Mucosa of stomach (tissue), 1 donor: ENCODE data around the gene IFITM2.
"Not testable (repeated sequence)": the region's sequence is repeated elsewhere in the genome, so short reads cannot be mapped to it uniquely, and the experiment has no call there.

Source experiments
- H3K27me3 ChIP-seq: one replicate; pipeline ENCODE4 v1.7.0; 2013; ENCODE audit warnings: mild to moderate bottlenecking, low read length; ENCODE audit not compliant: control insufficient read depth, insufficient read depth
- H3K36me3 ChIP-seq: one replicate; pipeline ENCODE4 v1.7.0; 2013; ENCODE audit warnings: low read length; ENCODE audit not compliant: control insufficient read depth, insufficient read depth
- H3K4me1 ChIP-seq: one replicate; pipeline ENCODE4 v1.7.0; 2013; ENCODE audit warnings: mild to moderate bottlenecking, low read length; ENCODE audit not compliant: control insufficient read depth, insufficient read depth
- H3K4me3 ChIP-seq: one replicate; pipeline ENCODE4 v1.7.0; 2013; ENCODE audit warnings: low read length
- H3K9ac ChIP-seq: one replicate; pipeline ENCODE4 v1.7.0; 2013; ENCODE audit warnings: mild to moderate bottlenecking, low read length, moderate library complexity
- H3K9me3 ChIP-seq: one replicate; pipeline ENCODE4 v1.7.0; 2013; ENCODE audit warnings: mild to moderate bottlenecking, low read length, moderate library complexity; ENCODE audit not compliant: control insufficient read depth
- donor health status: Pancreatic carcinoma.

Gene IFITM2

GRCh38 chr11:284105-285020 is 23.3 kb upstream of the IFITM2 start:
- H3K27me3 ChIP-seq, result peaks cover 78% of the 10 kb centered on the region
- H3K4me1 ChIP-seq, result peaks cover 23% of the 10 kb centered on the region
- H3K9ac ChIP-seq, result no peak overlapping the region
- no peaks in the 10 kb centered on the region for H3K36me3 ChIP-seq
- H3K4me3 ChIP-seq, result no peak overlapping the region
- H3K9me3 ChIP-seq, result no peaks in the 10 kb centered on the region

DNA sequence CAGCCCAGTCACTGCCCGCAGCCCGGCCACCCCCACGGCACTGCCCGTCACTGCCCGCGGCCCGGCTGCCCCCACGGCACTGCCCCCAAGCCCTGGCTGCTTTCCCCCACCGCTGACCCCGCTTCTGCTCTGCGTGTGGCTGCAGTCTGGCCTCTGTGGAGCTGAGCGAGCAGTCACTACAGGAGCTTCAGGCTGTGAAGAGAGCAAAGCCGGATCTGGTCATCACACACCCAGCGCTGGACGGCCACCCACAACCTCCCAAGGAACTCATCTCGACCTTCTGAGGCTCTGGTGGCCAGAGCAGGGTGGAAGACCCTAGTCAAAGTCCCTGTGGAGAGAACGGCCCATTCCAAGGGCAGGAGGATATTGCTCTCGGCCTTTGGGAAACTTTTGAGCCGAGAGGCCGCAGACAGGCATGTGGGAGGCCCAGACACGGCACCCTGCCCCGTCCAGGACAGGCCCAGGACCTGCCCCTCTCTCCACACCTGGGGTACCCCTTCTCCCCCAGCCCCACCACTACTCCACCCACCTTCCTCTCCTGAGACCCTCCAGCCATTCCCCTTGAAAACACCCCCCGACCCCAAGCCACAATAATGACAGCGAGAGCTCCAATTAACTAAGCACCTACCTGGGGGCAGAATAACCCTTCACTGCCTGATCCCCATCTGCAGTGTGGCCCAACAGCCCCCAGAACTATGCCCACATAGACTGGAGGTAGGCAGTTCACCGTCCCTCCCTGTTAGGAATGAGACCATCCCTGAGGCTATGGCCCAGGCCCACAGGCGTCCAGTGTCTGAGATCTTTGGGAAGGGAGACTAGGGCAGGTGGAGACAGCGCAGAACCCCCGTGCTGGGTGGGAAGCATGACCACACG is 22.4 kb upstream of the IFITM2 start:
- Histone ChIP-seq H3K4me3 (no peak overlapping the region), H3K9ac (no peak overlapping the region), H3K9me3 (no peaks in the 10 kb centered on the region), H3K4me1 (peaks cover 21% of the 10 kb centered on the region), H3K36me3 (no peaks in the 10 kb centered on the region), H3K27me3 (peaks cover 69% of the 10 kb centered on the region)

DNA sequence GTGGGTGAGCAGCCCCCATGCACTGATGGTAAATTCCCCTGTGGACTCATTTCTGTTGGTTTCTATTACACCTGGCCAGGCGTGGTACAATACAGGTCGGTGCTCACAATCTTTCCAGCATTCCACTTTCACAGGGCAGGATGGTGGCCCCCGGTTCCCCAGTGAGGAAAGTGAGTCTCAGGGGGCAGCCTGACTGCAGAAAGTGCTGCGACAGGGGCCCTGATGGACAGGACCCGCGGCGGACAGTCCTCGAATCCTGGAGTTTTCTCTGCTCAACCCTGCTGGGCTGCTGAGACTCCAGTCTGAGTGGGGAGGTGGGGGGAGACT is 21.8 kb upstream of the IFITM2 start:
- H3K27me3 ChIP-seq, result peaks cover 63% of the 10 kb centered on the region
- H3K9me3 ChIP-seq, result no peaks in the 10 kb centered on the region
- H3K4me1 ChIP-seq, result peaks cover 15% of the 10 kb centered on the region
- no peaks in the 10 kb centered on the region for H3K36me3 ChIP-seq
- H3K4me3 ChIP-seq, result no peak overlapping the region
- H3K9ac ChIP-seq, result no peak overlapping the region

DNA sequence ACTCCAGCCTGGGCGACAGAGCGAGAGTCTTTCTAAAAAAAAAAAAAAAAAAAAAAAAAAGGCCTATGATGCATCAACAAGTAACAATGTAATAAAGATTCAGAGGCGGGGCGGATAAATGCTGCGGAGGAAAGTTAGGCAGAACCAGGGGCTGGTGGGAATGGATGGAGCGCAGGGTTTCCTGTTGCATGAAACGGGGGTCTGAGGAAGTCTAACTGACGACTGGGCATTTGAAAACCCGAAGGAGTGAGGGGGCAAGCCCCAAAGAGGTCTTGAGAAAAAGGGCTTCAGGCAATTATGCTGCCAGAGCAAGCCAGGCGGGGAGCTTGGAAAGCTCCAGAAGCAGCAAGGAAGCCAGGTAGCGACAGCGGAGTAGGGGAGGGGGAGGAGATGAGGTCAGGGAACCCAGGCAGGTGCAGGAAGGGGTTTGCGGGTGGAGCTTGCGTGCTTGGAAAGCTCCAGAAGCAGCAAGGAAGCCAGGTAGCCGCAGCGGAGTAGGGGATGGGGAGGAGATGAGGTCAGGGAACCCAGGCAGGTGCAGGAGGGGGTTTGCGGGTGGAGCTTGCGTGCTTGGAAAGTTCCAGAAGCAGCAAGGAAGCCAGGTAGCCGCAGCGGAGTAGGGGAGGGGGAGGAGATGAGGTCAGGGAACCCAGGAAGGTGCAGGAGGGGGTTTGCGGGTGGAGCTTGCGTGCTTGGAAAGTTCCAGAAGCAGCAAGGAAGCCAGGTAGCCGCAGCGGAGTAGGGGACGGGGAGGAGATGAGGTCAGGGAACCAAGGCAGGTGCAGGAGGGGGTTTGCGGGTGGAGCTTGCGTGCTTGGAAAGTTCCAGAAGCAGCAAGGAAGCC is 20.4 kb upstream of the IFITM2 start:
- H3K4me3 ChIP-seq, H3K9me3 ChIP-seq, H3K9ac ChIP-seq, H3K36me3 ChIP-seq: not testable (repeated sequence)
- Histone ChIP-seq H3K4me1 (peaks cover 12% of the 10 kb centered on the region), H3K27me3 (peaks cover 49% of the 10 kb centered on the region)

DNA sequence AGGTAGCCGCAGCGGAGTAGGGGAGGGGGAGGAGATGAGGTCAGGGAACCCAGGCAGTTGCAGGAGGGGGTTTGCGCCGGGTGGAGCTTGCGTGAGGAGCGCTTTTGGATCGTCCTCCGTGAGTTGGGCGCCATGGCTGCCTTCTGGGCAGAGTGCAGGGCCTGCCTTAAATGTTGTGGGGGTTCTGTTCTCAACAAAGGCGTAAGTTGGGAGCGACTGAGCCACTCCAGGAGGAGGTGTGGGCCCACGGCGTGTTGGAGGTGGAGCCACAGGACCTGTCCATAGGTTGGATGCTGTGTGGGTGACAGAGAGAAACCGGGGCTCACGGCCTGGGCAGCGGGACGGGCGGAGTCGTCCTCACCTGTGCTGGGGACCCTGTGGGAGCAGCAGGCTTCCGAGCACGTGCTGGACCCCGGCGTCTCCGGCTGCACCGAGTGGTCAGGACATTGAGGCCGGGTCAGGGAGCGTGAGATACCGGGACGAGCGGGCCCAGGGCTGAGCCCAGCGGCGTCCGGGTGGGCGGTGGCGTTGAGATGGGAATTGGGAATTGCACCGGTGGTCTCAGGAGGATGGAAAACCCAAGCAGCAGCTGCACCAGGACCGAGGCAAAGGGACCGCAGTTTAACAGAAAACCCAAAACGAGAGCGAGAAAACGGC is 19.7 kb upstream of the IFITM2 start:
- Histone ChIP-seq H3K9me3 (no peaks in the 10 kb centered on the region), H3K4me1 (peaks cover 12% of the 10 kb centered on the region), H3K27me3 (peaks cover 42% of the 10 kb centered on the region), H3K36me3 (no peaks in the 10 kb centered on the region), H3K4me3 (peak overlapping the region; percentile 25), H3K9ac (peak overlapping the region; percentile 43)

- Histone ChIP-seq H3K4me1 (peaks cover 12% of the 10 kb centered on the region), H3K9ac (peak within 1 kb of the TSS; percentile 43), H3K27me3 (peaks cover 40% of the 10 kb centered on the region), H3K9me3 (no peaks in the 10 kb centered on the region), H3K36me3 (no peaks in the 10 kb centered on the region), H3K4me3 (peak within 1 kb of the TSS; percentile 25)
Observed at GRCh38 chr11:288478-289397, 18.9 kb upstream of the IFITM2 start, which contains the start of gene PGGHG. TSS of gene PGGHG (plus strand) at chr11:289126. CDS start at chr11:289817, 691 bp downstream.

DNA sequence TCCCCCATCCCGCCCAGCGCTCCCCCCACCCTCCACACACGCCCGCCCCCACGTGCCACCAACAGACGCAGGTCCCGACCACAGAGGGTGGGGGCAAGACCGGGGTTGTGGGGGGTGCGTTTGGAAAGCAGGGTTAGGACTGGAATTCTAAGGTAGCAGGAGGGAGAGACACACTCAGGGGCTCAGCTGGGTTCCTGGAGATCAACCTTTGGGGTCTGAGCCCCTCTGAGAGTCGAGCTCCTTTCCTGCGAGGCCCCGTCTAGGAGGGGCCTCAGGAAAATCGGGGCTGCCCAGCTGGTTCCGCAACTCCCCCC is 18.3 kb upstream of the IFITM2 start:
- Histone ChIP-seq H3K9ac (peak overlapping the region; percentile 28), H3K9me3 (no peaks in the 10 kb centered on the region), H3K27me3 (peaks cover 34% of the 10 kb centered on the region), H3K4me1 (peaks cover 12% of the 10 kb centered on the region), H3K36me3 (no peaks in the 10 kb centered on the region), H3K4me3 (no peak overlapping the region)

DNA sequence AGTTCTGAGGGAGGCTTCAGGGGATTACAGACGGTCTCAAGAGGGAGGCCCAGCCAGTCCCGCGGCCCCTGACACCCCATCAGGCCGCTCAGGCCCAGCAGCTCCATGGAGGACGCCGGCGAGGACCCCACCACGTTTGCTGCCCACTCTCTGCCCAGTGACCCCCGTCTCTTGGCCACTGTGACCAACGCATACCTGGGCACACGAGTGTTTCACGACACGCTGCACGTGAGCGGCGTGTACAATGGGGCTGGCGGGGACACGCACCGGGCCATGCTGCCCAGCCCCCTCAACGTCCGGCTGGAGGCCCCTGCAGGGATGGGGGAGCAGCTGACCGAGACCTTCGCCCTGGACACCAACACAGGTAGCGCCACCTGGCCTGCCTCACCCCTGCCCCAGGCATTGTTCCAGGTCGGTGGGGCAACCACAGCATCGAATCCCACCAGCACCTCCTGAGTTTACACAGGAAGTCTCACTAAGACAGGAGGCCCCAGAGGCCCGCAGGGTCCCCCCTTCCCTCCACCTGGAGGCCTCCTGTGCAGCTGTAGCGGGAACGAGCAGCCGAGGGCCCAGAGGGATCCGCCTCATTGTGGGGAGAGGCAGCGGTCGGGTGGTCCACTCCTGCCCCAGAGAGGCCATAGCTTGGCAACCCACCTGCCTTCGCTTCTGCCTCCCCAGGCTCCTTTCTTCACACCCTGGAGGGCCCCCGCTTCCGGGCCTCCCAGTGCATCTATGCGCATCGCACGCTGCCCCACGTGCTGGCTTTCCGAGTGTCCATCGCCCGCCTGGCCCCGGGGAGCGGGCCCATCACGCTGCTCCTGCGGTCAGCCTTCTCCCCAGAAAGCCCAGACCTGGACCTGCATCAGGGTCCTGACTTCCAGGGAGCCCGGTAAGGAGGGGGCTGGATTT is 17.6 kb upstream of the IFITM2 start:
- Histone ChIP-seq H3K4me3 (no peak overlapping the region), H3K4me1 (peaks cover 12% of the 10 kb centered on the region), H3K36me3 (no peaks in the 10 kb centered on the region), H3K9me3 (no peaks in the 10 kb centered on the region), H3K9ac (peak overlapping the region; percentile 28), H3K27me3 (peaks cover 31% of the 10 kb centered on the region)

GRCh38 chr11:290621-291231 is 16.9 kb upstream of the IFITM2 start:
- Histone ChIP-seq H3K27me3 (peaks cover 24% of the 10 kb centered on the region), H3K4me1 (peaks cover 12% of the 10 kb centered on the region), H3K9ac (no peak overlapping the region), H3K36me3 (no peaks in the 10 kb centered on the region), H3K9me3 (no peaks in the 10 kb centered on the region), H3K4me3 (no peak overlapping the region)
